Activated CD4-positive, alpha-beta T cell treated with anti-CD3 and anti-CD28 coated beads, Interleukin-2, amount 50 U/mL, for 4 hours (primary cell): ENCODE measurements around the gene CDH11.

Source experiments
- DNase-seq, 2 experiments: peaks; one replicate each; pipeline ENCODE4 v3.0.0-alpha.2; 2020

CDH11 gene

GRCh38 chr16:65121870-65122723, at the start of gene CDH11:
TSS of gene CDH11 (minus strand) at chr16:65122063. CDS start at chr16:65004869, 117,194 bp downstream.
- no peak for DNase-seq

GRCh38 chr16:65154321-65154720, 32.5 kb upstream of the CDH11 start:
- DNase-seq, result no peak

GRCh38 chr16:65153365-65154105, 31.7 kb upstream of the CDH11 start:
- DNase-seq, result no peak

- DNase-seq, result no peak
These were observed 26.9 kb upstream of the CDH11 start for GRCh38 chr16:65148804-65149203.

GRCh38 chr16:65142276-65142675, 20.4 kb upstream of the CDH11 start:
- DNase-seq, result no peak

GRCh38 chr16:65136681-65137080, 14.8 kb upstream of the CDH11 start:
- DNase-seq, result no peak

GRCh38 chr16:65126845-65127624, 5.2 kb upstream of the CDH11 start:
- no peak for DNase-seq

- DNase-seq, result no peak
These were observed 4.0 kb upstream of the CDH11 start for GRCh38 chr16:65125871-65126270.

- DNase-seq, result no peak
These were observed 3.5 kb upstream of the CDH11 start for GRCh38 chr16:65125322-65125721.

- no peak for DNase-seq
These were observed 2.7 kb upstream of the CDH11 start for GRCh38 chr16:65124596-65124995.

- DNase-seq, result no peak
These were observed 2.3 kb upstream of the CDH11 start for GRCh38 chr16:65124212-65124548.

- DNase-seq, result no peak
These were observed 1.7 kb upstream of the CDH11 start for GRCh38 chr16:65123396-65124211.

- DNase-seq, result no peak
These were observed 997 bp upstream of the CDH11 start for GRCh38 chr16:65122724-65123395.

GRCh38 chr16:65120831-65121721, 787 bp downstream of the CDH11 start:
- no peak for DNase-seq

- DNase-seq, result no peak
These were observed 1.4 kb downstream of the CDH11 start for GRCh38 chr16:65120461-65120830.

GRCh38 chr16:65119901-65120401, 1.9 kb downstream of the CDH11 start:
- no peak for DNase-seq

- DNase-seq, result no peak
These were observed 2.4 kb downstream of the CDH11 start for GRCh38 chr16:65119435-65119834.

GRCh38 chr16:65118871-65119270, 3.0 kb downstream of the CDH11 start:
- no peak for DNase-seq

- DNase-seq, result no peak
These were observed 3.9 kb downstream of the CDH11 start for GRCh38 chr16:65117811-65118448.

- no peak for DNase-seq
These were observed 4.9 kb downstream of the CDH11 start for GRCh38 chr16:65116818-65117430.
